B cell (primary cell): Measurements from ENCODE around the gene JPH3.

Experiments
- EZH2 ChIP-seq: IDR thresholded peaks from 2 replicates; pipeline ENCODE4 v1.6.1; 2012; ENCODE audit warnings: borderline replicate concordance, low read depth, mild to moderate bottlenecking, moderate library complexity, low read length; ENCODE audit not compliant: insufficient read depth, poor library complexity, severe bottlenecking
- TF ChIP-seq, protein P1 (sequence below): fragments of 200-600 bp; IDR thresholded peaks from one replicate; pipeline ENCODE4 v1.8.0; 2022; ENCODE audit warnings: antibody characterized with exemption, mild to moderate bottlenecking

DNA sequence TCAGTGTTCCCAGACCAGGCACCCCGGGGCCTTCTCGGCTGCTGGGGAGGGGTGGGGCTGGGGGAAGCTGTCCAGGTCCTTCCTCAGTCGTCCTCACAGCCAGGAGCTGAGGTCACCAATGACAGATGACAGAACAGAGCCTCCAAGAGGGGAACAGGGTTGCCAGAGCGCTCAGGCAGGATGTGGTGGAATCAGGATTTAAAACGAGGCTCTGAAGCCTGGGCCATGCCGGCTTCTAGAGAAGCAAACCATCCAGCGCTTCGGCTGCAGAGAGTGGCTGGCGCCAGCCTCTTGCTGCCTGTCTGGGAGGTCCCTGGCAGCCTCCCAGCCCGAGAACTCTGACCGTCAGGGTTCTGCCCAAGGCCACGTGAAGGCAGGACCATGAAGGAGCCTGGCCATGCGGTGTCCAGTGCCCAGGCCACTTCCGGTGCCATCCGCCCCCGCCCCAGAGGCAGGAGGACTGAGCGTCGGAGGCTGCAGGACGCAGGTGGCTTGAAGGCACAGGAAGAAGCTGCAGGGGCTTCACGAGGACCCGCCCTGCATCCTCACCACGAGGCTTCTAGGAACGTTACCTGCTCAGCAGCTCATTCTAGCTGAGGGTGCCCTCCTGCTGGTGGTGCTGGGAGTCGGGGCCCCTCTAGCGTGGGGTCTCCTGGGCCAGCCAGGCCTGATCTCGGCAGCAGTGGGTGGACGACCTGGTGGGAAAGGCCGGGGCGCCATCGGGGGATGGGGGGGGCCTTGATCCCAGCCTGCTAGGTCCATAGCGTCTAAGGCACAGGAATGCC, 85.0 kb downstream of the JPH3 start:
- TF ChIP-seq, protein P1, sequence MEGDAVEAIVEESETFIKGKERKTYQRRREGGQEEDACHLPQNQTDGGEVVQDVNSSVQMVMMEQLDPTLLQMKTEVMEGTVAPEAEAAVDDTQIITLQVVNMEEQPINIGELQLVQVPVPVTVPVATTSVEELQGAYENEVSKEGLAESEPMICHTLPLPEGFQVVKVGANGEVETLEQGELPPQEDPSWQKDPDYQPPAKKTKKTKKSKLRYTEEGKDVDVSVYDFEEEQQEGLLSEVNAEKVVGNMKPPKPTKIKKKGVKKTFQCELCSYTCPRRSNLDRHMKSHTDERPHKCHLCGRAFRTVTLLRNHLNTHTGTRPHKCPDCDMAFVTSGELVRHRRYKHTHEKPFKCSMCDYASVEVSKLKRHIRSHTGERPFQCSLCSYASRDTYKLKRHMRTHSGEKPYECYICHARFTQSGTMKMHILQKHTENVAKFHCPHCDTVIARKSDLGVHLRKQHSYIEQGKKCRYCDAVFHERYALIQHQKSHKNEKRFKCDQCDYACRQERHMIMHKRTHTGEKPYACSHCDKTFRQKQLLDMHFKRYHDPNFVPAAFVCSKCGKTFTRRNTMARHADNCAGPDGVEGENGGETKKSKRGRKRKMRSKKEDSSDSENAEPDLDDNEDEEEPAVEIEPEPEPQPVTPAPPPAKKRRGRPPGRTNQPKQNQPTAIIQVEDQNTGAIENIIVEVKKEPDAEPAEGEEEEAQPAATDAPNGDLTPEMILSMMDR: no peak
- no peak for TF ChIP-seq EZH2
